Vagina (tissue), 2 donors: ENCODE data around the gene BRPF1. TPM values are rescaled to one million over a fixed set of nuclear protein-coding genes. Genes with fewer than 3 reads are reported as not detected.

ENCODE experiments used
- DNase-seq, 2 donors: peaks; one replicate each; pipeline ENCODE4 v3.0.0-alpha.2; 2017; ENCODE audit errors: extremely low spot score in 2 of 2
- H3K27ac ChIP-seq: fragments of 200-600 bp; sonication (generic); one replicate; pipeline ENCODE4 v1.5.1; 2019
- H3K27me3 ChIP-seq: fragments of 200-600 bp; sonication (generic); one replicate; pipeline ENCODE4 v1.5.1; 2019
- H3K36me3 ChIP-seq, 2 donors: fragments of 200-600 bp; sonication (generic); one replicate each; pipeline ENCODE4 v1.5.1; 2017 to 2019
- H3K4me1 ChIP-seq: fragments of 200-600 bp; sonication (generic); one replicate; pipeline ENCODE4 v1.5.1; 2019
- H3K4me3 ChIP-seq, 2 donors: fragments of 200-600 bp; sonication (generic); 1 replicate in 1 of 2; 2 replicates in 1 of 2; pipeline ENCODE4 v1.5.1; 2016 to 2019
- H3K9me3 ChIP-seq: fragments of 200-600 bp; sonication (generic); one replicate; pipeline ENCODE4 v1.5.1; 2019
- CTCF ChIP-seq, 3 experiments: fragments of 450-650 bp in 2 of 3; fragments of 200-600 bp in 1 of 3; sonication (generic) in 1 of 3; IDR thresholded peaks; one replicate each; pipeline ENCODE4 v1.5.1; 2017 to 2019; ENCODE audit warnings: antibody characterized with exemption in 3 of 3, mild to moderate bottlenecking in 2 of 3, moderate library complexity in 2 of 3
- POLR2A ChIP-seq, 2 donors: fragments of 450-650 bp; IDR thresholded peaks; one replicate each; pipeline ENCODE4 v1.6.1; 2017; ENCODE audit warnings: antibody characterized with exemption in 2 of 2, mild to moderate bottlenecking in 2 of 2, moderate library complexity in 2 of 2
- POLR2AphosphoS5 ChIP-seq, 2 donors: sonication (generic); formaldehyde crosslinking; IDR thresholded peaks; one replicate each; pipeline ENCODE4 v1.9.0; 2017; ENCODE audit warnings: antibody characterized with exemption in 2 of 2, mild to moderate bottlenecking in 2 of 2, low read depth in 1 of 2; ENCODE audit not compliant: insufficient read depth in 1 of 2
- intact Hi-C: fragments of 100-400 bp; cut with DNase I; formaldehyde crosslinking; loops from one replicate; pipeline ENCODE4 v1.15.1; 2023
- total RNA-seq: library from RNA; depleted of rRNA; stranded (reverse); fragments of >200 nt; gene quantifications from one replicate; pipeline ENCODE4 v1.2.3, GENCODE V29; 2016

BRPF1 gene
- total RNA-seq, 1 donor from 2014 or later: 16.9 TPM

GRCh38 chr3:9718118-9718517 lies 13.4 kb upstream of the BRPF1 start:
- Histone ChIP-seq H3K9me3 (no peaks in the 10 kb centered on the region), H3K27ac (no peak overlapping the region), H3K27me3 (no peaks in the 10 kb centered on the region), H3K4me3 (no peak overlapping the region), H3K36me3 (no peaks in the 10 kb centered on the region), H3K4me1 (peaks cover 15% of the 10 kb centered on the region)
- no peak for DNase-seq
- intact Hi-C loops: no loop called here
- TF ChIP-seq POLR2AphosphoS5 (IDR thresholded peaks at IDR 0.05; ENCODE audit: insufficient read depth in 1 of 2, low read depth in 1 of 2) (no peak), CTCF (IDR thresholded peaks at IDR 0.05) (no peak), POLR2A (IDR thresholded peaks at IDR 0.05) (no peak)

DNA sequence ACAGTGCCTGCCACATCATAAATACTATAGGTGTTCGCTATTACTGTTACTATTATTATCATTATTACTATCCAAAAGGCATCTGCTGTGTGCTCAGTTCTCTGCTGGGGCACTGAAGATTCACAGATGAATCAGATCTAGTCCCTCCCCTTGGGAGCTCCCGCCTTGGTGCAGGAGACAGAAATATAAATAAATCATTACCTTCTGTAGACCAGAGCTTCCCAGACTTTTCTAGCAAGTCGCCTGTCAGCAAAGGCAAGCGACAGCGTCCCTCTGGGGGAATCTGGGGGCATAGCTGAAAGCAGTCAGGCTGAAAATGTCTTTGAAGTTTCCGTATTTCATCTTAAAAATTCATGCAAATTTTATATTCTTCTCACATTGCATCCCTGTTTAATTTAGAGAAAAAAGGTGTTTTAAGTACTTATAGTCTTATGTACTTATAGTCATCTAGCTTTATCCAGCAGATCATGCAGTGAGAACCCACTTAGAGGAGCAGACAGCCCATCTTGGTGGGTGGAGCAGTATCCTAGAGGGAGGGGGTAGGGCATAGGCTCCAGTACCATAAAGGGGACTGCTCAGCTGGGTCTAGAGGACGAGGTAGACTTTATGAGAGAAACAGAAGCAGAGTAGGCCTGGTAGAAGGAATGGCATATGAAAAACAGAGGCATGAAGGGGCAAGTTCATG lies 10.4 kb upstream of the BRPF1 start:
- Histone ChIP-seq H3K4me1 (peaks cover 2% of the 10 kb centered on the region), H3K9me3 (no peaks in the 10 kb centered on the region), H3K27me3 (no peaks in the 10 kb centered on the region), H3K27ac (no peak overlapping the region), H3K36me3 (no peaks in the 10 kb centered on the region), H3K4me3 (no peak overlapping the region)
- TF ChIP-seq POLR2A (IDR thresholded peaks at IDR 0.05) (no peak), POLR2AphosphoS5 (IDR thresholded peaks at IDR 0.05; ENCODE audit: insufficient read depth in 1 of 2, low read depth in 1 of 2) (no peak), CTCF (IDR thresholded peaks at IDR 0.05) (no peak)
- DNase-seq: no peak
- intact Hi-C loops: no loop called here

- DNase-seq: no peak
- intact Hi-C loops: no loop called here
- TF ChIP-seq POLR2AphosphoS5 (IDR thresholded peaks at IDR 0.05; ENCODE audit: insufficient read depth in 1 of 2, low read depth in 1 of 2): no peak
- TF ChIP-seq POLR2A (IDR thresholded peaks at IDR 0.05): no peak
- TF ChIP-seq CTCF (IDR thresholded peaks at IDR 0.05): no peak
- Histone ChIP-seq H3K27me3 (no peaks in the 10 kb centered on the region), H3K27ac (no peak overlapping the region), H3K9me3 (no peaks in the 10 kb centered on the region), H3K4me3 (no peak overlapping the region), H3K36me3 (no peaks in the 10 kb centered on the region), H3K4me1 (no peaks in the 10 kb centered on the region)
Observed at GRCh38 chr3:9721700-9722060, 9.9 kb upstream of the BRPF1 start.

DNA sequence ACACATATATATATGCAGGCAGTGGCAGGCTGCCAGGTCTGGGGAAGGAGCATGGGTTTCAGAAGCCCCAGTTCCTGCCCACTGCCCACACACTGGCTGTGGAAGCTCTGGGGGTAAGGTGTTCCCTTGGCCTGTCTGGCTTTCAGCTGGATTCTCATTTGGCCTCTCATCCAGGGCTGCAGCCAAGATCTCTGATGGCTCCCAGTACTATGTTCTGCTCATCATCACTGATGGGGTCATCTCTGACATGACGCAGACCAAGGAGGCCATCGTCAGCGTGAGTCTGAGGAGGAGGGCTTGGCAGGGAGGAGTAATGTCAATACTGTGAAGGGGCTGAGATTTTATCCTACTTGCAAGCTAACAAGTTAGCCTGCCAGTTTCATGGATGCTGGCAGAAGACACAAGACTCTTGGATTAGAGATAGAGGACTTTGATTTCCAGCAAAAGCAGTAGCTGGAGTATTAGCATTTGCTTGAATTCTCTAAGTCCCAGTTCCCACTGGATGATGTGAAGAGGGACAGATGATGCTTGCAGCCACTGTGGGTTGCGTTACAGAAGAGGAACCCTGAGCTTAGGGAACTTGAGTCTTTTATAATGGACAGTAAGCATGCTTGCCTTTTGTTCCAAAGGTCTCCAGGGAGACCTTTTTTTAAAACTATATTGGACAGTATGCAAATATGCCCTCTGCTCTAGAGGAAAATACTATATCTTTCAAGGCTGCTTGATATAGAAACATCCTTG lies 5.6 kb upstream of the BRPF1 start:
- Histone ChIP-seq H3K4me3 (no peak overlapping the region), H3K36me3 (no peaks in the 10 kb centered on the region), H3K4me1 (peaks cover 7% of the 10 kb centered on the region), H3K27ac (no peak overlapping the region), H3K9me3 (no peaks in the 10 kb centered on the region), H3K27me3 (no peaks in the 10 kb centered on the region)
- DNase-seq: no peak
- TF ChIP-seq POLR2A (IDR thresholded peaks at IDR 0.05) (no peak), CTCF (IDR thresholded peaks at IDR 0.05) (no peak), POLR2AphosphoS5 (IDR thresholded peaks at IDR 0.05; ENCODE audit: insufficient read depth in 1 of 2, low read depth in 1 of 2) (no peak)
- intact Hi-C loops: no loop called here

- intact Hi-C loops: no loop called here
- no peak overlapping the region for H3K27ac ChIP-seq
- no peaks in the 10 kb centered on the region for H3K36me3 ChIP-seq
- DNase-seq: no peak
- no peak overlapping the region for H3K4me3 ChIP-seq
- TF ChIP-seq POLR2AphosphoS5 (IDR thresholded peaks at IDR 0.05; ENCODE audit: insufficient read depth in 1 of 2, low read depth in 1 of 2) (no peak), POLR2A (IDR thresholded peaks at IDR 0.05) (no peak), CTCF (IDR thresholded peaks at IDR 0.05) (peak in 1 of 3 experiments; percentile 8)
- H3K9me3 ChIP-seq: no peaks in the 10 kb centered on the region
- H3K4me1 ChIP-seq: peaks cover 8% of the 10 kb centered on the region
- no peaks in the 10 kb centered on the region for H3K27me3 ChIP-seq
Observed at GRCh38 chr3:9727041-9727595, 4.4 kb upstream of the BRPF1 start.
